GM19240 (cell line): ENCODE data around the gene PSMD3.

Experiments used
- DNase-seq: peaks from one replicate; pipeline ENCODE4 v3.0.0; 2011; ENCODE audit warnings: low spot score; ENCODE audit not compliant: insufficient read length

Gene PSMD3

GRCh38 chr17:40022497-40022896 is 41.9 kb downstream of the PSMD3 start:
- DNase-seq = no peak

DNA sequence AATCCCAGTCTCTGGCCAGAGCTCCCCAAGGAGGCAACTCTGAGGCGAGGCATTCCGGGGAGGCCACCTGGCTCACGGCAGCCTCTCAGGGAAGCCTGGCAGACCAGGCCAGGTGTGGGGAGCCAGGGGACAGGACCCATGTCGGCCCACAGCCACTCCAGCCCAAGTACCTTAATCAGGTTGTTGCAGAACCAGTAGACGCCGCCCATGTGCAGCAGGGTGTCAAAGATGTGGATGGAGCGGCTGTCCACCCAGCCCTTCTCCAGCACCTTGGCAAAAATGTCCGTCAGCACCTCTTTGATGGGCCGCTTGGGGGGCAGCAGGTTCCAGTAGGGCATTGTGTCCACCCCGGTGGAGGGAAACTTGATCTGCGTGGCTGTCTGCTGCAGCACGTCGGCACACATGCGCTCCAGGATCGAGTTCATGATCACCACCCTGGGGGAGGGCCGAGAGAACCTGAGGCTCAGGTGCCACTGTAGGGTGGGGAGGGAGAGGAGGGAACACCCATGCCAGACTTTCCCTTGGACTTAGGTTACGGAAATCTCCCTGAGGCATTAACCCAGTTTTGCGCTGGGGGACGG is 42.4 kb downstream of the PSMD3 start:
- DNase-seq = no peak

DNA sequence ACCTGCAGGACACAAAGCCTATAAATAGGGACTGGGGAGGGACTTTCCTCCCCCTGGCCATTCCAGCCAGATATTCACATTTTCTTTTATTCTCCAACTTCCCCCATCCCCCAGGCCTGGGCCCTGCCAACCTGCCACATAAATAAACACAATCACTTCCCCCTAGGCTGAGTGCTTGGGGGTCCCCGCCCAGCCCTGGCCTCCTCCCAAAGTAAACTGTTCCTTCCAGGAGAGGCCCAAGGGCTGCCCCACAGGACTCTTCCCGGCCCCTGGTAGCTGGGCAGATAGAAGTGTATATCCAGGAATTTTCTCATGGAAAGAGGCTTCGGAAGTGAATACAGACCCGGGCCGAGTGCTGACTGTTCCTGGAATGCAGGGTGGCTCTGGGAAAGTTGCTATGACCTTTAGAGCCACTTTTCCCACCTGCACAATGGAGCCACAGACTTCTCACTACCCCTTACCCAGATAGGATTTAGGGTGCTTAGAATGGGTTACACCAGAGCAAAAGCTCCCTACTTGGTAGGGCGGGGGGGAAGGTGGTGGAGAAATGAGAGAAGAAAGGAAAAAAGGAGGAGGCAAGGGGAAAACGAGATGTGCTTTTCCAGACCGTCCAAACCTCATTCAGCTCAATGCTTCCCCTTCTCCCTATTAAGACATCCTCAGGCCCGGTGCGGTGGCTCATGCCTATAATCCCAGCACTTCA is 43.1 kb downstream of the PSMD3 start:
- no peak for DNase-seq

GRCh38 chr17:40024901-40025300 is 44.3 kb downstream of the PSMD3 start:
- no peak for DNase-seq

DNA sequence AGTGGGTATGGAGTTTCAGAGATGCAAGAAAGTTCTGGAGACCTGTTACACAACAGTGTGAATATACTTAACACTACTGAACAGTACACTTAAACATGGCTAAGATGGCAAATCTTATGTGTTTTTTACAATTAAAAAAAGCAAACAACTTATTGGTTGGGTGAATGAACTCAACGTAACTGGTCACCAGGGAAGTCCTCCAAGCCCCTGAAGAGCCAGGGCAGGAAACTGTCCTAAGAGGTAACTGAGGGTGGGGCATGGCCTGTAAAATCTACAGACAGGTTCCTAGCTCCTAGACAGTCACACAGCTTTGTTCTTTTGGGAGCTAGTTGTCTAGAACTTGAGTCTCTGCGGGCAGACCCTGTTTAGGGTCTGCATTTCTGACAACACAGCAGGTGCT is 45.0 kb downstream of the PSMD3 start:
- DNase-seq = no peak

DNA sequence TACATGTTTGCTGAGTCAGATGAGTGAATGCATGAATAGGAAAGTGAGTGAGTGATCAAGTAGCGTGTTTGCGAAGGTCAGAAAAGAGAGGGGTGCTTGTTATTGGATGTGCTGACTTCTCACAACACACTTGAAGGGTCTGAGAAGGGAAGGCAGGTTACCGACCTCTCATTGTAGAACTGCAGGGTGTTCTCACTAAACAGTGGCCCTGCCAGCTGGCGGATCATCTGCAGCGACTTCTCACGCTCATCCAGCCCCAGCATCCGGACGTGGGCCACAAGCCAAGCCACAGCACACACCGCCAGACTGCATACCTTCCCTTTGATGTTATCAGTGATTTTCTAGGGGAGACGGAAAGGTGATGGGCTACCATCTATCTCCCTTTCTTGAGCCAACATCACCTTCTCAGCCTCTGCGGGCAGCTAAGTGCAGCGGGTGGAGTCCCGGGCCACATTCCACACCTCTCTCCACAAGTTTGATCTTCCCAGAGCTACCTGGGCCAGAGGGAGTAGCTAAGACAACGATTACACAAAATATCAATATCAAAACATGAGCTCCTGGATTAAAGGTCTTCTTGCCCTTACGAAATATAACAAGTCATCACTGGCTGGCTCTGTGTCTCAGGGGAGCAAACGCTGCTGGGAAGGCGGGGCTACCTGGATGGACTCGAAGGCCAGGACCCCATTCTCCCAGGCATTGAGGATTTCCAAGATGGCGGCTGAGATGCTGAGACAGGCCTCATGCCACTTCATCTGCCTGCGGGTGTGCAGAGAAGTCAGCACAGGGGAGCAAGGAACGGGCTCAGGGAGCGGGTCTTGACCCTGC is 45.6 kb downstream of the PSMD3 start:
- DNase-seq = no peak

DNA sequence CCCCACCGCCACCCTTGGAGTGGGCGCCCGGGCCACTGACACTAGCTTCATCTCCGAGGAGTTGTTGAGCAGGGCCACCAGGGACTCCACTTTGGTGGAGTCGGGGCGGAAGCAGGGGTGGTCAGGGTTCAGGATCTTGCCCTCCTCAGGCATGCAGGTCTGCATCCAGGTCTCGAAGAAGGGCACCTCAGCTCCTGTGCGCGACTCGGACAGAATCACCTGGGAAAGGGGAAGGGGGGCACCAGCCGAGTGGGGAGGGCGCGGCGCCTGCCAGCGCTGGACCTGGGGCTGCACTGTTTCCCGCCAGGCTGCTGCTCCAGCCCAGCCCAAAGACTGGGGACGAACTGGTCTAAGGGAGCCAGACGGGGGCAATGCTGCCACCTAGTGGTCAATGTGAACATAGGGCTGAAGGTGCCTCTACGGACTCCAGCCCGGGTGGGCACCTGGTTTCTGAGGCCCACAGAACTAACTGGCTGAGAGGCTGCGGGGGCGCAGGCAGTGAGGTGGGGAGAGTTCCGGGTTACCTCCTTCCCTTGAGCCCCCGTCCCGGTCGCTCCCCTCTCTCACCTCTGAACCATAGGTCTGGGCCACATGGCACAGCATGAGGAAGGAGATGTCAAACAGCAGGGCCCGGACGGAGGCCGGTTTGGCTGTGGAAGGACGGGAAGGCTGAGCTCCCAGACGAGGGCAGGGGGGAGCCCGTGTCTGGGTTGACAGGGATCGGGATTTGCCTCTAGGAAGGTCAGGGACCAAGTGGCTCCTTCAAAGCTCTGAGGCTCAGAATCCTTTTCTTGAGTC is 46.4 kb downstream of the PSMD3 start:
- DNase-seq = peak; percentile 89

GRCh38 chr17:40027614-40028012 is 47.0 kb downstream of the PSMD3 start:
- DNase-seq = no peak

- no peak for DNase-seq
Observed at GRCh38 chr17:40028595-40028994, 48.0 kb downstream of the PSMD3 start.

DNA sequence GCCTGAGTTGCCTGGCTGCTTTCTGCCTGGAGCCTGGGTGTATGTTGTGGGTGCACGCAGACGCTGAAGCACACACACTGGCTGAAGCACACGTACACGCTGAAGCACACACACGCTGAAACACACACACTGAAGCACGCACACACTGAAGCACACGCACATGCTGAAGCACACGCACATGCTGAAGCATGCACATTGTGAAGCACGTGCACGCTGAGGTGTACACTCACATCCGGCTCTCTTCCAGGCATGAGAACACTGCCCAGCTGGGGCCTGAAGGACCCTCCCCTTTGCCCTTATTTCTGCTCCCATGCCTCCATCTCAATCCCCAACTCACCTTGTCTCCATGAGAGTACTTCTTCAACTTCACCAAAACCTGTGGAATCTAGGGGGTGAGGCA is 51.1 kb downstream of the PSMD3 start:
- DNase-seq = no peak

- no peak for DNase-seq
Observed at GRCh38 chr17:40032322-40033320, 52.0 kb downstream of the PSMD3 start.

GRCh38 chr17:40033339-40033738 is 52.7 kb downstream of the PSMD3 start:
- DNase-seq = no peak

DNA sequence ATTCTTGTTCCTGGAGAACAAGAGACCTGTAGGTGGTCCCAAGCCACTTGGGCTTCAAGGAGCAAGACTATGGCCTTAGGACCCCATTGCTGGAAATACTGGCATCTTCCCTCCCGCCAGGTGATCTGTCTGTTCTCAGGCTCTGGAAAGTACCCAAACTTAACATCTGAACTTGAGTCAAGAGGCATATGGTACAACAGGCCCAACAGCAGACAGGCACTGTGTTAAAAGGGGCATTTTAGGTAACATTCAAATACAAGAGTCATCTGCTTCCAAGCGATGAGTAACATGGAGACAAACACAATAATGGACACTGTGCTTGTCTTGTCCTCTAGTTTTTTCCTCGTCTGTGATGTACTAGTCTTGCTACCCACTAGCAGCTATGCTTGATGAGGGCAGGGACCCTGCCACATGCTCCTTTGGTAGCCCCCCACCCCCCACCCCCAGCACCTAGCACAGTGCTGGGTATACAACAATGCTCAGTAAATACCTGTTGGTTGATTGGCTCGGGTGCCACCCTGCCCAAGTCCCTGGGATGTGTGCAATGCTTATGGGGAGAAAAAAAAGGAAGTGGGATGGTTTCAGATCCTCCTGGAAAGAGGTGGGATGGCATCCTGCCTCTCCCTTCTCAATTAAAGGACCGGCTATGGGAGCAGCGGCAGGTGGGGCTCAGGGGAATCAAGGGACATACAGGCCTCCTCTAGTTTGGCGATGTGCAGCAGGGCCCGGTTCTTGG is 54.0 kb downstream of the PSMD3 start:
- DNase-seq = no peak

DNA sequence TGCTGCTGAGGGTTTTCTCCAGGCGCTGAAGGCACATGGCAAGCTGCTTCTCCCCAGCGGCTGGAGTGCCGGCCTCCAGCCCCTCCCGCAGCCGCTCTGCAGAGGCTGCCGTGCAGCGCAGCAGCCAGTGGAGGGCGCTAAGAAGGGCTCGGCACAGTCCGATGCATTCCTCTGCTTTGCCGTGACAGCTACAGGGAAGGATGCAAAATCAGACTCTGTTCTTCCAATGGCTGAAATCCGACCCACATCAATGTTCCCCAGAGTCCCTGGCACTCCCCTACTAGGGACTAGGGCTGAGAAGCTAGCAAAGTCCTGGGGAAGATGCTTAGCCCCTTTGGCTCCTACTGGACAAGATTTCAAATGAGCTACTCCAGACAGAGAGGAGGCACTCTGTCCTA is 54.6 kb downstream of the PSMD3 start:
- DNase-seq = no peak

DNA sequence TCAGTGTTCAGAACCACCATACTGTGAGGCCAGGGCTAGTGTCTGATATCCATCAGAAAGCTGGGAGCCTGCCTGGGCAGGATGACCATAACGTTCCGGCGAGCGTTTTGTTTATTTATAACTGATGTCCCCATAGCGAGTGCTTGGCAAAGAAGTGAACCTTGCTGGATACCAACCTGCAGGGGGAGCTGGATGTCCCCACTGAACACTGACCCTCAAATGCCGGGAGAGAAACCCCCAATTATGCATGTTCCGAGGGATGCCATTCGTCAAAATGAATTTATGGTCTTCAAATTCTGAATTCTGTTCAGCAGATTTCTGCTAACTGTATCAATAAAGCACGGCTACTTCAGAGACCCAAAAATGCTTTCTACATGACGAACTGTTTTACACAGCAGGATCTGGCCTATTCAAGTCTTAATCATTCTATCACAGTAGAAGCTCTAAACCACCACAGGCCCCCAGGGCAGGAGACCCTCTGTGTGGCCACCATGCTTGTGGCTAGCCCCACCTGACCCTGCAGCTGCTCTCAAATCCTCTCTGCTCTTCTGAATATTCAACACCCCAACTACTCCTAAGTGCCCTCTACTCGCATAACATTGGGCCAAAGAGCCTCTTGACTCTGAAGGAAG is 58.4 kb downstream of the PSMD3 start:
- DNase-seq = no peak

GRCh38 chr17:40041196-40041595 is 60.6 kb downstream of the PSMD3 start:
- DNase-seq = no peak
